Measurements from ENCODE around the gene SLC29A1. TPM values are rescaled to one million over a fixed set of nuclear protein-coding genes. Genes with fewer than 3 reads are reported as not detected.

SLC29A1 gene
- total and polyA plus RNA-seq, 9 of the 15 experiments (the other 6 are each of a cell fraction or from before 2014, with no cell fraction given), result 18.9 to 170 (median 57.7) TPM

DNA sequence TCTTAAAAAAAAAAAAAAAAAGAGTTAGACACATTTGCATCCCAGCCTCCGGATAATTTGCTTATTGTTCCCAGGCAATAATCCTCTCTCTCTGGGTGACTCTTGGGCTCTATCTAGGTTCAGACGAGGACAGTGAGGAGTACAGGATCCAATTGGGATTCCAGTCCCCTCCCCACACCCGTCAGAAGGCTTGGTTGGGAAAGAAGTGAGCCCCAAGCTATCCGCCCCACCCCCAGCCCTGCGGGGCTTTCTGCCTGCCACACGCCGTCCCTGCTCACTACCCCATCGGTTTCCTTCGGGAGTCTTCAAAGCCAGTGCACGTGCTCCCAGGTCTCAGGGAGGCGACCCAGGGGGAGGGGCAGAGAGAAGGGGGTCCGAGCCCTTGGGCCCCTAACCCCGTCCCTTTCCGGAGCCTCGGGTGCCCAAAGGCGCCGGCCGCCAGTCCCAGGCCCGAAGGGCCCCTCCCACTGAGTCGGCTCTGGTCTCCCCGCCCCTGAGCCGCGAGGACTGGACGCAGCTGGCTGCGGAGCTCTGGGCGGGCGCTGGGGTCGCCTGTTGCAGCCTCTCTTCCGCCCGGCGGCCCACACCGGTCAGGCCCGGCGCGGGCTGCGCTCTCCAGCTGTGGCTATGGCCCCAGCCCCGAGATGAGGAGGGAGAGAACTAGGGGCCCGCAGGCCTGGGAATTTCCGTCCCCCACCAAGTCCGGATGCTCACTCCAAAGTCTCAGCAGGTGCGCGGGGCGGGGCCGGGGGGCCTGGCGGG is 4.2 kb upstream of the SLC29A1 start (continued):
- TF ChIP-seq, protein P1, sequence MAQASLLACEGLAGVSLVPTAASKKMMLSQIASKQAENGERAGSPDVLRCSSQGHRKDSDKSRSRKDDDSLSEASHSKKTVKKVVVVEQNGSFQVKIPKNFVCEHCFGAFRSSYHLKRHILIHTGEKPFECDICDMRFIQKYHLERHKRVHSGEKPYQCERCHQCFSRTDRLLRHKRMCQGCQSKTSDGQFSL (CRISPR knock-in tag; IDR thresholded peaks at IDR 0.05), result peak; percentile 64; the same call in 1 of the 2 replicates
- TF ChIP-seq, protein P1 (tag; IDR thresholded peaks at IDR 0.05), result no peak
- TF ChIP-seq RBM15 (IDR thresholded peaks at IDR 0.05; ENCODE audit: insufficient read depth, low read length) (no peak), BCOR (IDR thresholded peaks at IDR 0.05) (peak; percentile 40; the same call in 1 of the 2 replicates), ZNF124 (CRISPR knock-in tag; IDR thresholded peaks at IDR 0.05) (no peak), ZKSCAN3 (CRISPR knock-in tag; IDR thresholded peaks at IDR 0.05) (no peak), ZNF507 (tag; conservative IDR thresholded peaks at IDR 0.05) (no peak), PHTF2 (CRISPR knock-in tag; IDR thresholded peaks at IDR 0.05) (no peak), BCLAF1 (IDR thresholded peaks at IDR 0.05; ENCODE audit: borderline replicate concordance in 1 of 2, control insufficient read depth in 1 of 2, low read depth in 2 of 2, low read length in 1 of 2) (no peak), GABPB1 (CRISPR knock-in tag; IDR thresholded peaks at IDR 0.05) (peak; percentile 67), ZC3H4 (CRISPR knock-in tag; IDR thresholded peaks at IDR 0.05; ENCODE audit: borderline replicate concordance) (no peak), RBM25 (IDR thresholded peaks at IDR 0.05; ENCODE audit: low read depth, low read length, severe bottlenecking) (no peak), ETV6 (IDR thresholded peaks at IDR 0.05; ENCODE audit: borderline replicate concordance in 1 of 2, low read depth in 2 of 2, low read length in 1 of 2) (no peak), ETV6 (CRISPR knock-in tag; IDR thresholded peaks at IDR 0.05; ENCODE audit: borderline replicate concordance) (0 out of 2 replicates have a peak, but pooled peaks have one; percentile 25), ZNF766 (CRISPR knock-in tag; conservative IDR thresholded peaks at IDR 0.05) (no peak; the same call in 1 of the 2 replicates), ILF3 (IDR thresholded peaks at IDR 0.05; ENCODE audit: borderline replicate concordance) (no peak), TEAD1 (CRISPR knock-in tag; IDR thresholded peaks at IDR 0.05) (peak in 1 of 2 experiments; percentile 38; a peak in 1 of 4 replicates)
- TF ChIP-seq, protein P2, sequence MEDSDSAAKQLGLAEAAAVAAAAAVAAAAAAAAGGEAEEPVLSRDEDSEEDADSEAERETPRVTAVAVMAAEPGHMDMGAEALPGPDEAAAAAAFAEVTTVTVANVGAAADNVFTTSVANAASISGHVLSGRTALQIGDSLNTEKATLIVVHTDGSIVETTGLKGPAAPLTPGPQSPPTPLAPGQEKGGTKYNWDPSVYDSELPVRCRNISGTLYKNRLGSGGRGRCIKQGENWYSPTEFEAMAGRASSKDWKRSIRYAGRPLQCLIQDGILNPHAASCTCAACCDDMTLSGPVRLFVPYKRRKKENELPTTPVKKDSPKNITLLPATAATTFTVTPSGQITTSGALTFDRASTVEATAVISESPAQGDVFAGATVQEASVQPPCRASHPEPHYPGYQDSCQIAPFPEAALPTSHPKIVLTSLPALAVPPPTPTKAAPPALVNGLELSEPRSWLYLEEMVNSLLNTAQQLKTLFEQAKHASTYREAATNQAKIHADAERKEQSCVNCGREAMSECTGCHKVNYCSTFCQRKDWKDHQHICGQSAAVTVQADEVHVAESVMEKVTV (CRISPR knock-in tag; IDR thresholded peaks at IDR 0.05), result peak; percentile 23; the same call in 1 of the 2 replicates
- TF ChIP-seq, protein P3, sequence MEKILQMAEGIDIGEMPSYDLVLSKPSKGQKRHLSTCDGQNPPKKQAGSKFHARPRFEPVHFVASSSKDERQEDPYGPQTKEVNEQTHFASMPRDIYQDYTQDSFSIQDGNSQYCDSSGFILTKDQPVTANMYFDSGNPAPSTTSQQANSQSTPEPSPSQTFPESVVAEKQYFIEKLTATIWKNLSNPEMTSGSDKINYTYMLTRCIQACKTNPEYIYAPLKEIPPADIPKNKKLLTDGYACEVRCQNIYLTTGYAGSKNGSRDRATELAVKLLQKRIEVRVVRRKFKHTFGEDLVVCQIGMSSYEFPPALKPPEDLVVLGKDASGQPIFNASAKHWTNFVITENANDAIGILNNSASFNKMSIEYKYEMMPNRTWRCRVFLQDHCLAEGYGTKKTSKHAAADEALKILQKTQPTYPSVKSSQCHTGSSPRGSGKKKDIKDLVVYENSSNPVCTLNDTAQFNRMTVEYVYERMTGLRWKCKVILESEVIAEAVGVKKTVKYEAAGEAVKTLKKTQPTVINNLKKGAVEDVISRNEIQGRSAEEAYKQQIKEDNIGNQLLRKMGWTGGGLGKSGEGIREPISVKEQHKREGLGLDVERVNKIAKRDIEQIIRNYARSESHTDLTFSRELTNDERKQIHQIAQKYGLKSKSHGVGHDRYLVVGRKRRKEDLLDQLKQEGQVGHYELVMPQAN (IDR thresholded peaks at IDR 0.05; ENCODE audit: borderline replicate concordance), result peak; percentile 25; the same call in 1 of the 2 replicates
